Smooth muscle cell of the brain vasculature (primary cell): ENCODE results near the gene ICOS.
"Not testable (repeated sequence)": the region's sequence is repeated elsewhere in the genome, so short reads cannot be mapped to it uniquely, and the experiment has no call there.

Experiments used
- DNase-seq: peaks from one replicate; pipeline ENCODE4 v3.0.0-alpha.2; 2012; ENCODE audit warnings: low read depth, low spot score

ICOS gene

GRCh38 chr2:203918264-203918663, 18.3 kb upstream of the ICOS start:
- DNase-seq: no peak

GRCh38 chr2:203918839-203919238, 17.7 kb upstream of the ICOS start:
- DNase-seq: no peak

- no peak for DNase-seq
Observed at GRCh38 chr2:203925512-203926158, 10.9 kb upstream of the ICOS start.

GRCh38 chr2:203928849-203929248, 7.7 kb upstream of the ICOS start:
- no peak for DNase-seq

- DNase-seq: not testable (repeated sequence)
Observed at GRCh38 chr2:203931262-203931661, 5.3 kb upstream of the ICOS start.

GRCh38 chr2:203934041-203934492, 2.5 kb upstream of the ICOS start:
- DNase-seq: no peak

GRCh38 chr2:203934711-203935438, 1.7 kb upstream of the ICOS start:
- DNase-seq: no peak

GRCh38 chr2:203935568-203935967, 995 bp upstream of the ICOS start:
- no peak for DNase-seq

- no peak for DNase-seq
Observed at GRCh38 chr2:203936949-203937348, 386 bp downstream of the ICOS start.

- DNase-seq: no peak
Observed at GRCh38 chr2:203937788-203938187, 1.2 kb downstream of the ICOS start.

GRCh38 chr2:203940039-203940438, 3.5 kb downstream of the ICOS start:
- DNase-seq: no peak

- not testable (repeated sequence) for DNase-seq
Observed at GRCh38 chr2:203943493-203944382, 7.2 kb downstream of the ICOS start.

GRCh38 chr2:203948733-203949132, 12.2 kb downstream of the ICOS start:
- DNase-seq: no peak

GRCh38 chr2:203949228-203949627, 12.7 kb downstream of the ICOS start:
- DNase-seq: no peak

- DNase-seq: no peak
Observed at GRCh38 chr2:203951366-203951902, 14.9 kb downstream of the ICOS start.

- no peak for DNase-seq
Observed at GRCh38 chr2:203959265-203959664, 22.7 kb downstream of the ICOS start.

- no peak for DNase-seq
Observed at GRCh38 chr2:203959672-203960071, 23.1 kb downstream of the ICOS start.

GRCh38 chr2:203960811-203961210, 24.2 kb downstream of the ICOS start:
- no peak for DNase-seq

GRCh38 chr2:203965190-203965589, 28.6 kb downstream of the ICOS start:
- not testable (repeated sequence) for DNase-seq

GRCh38 chr2:203971251-203971650, 34.7 kb downstream of the ICOS start:
- no peak for DNase-seq

GRCh38 chr2:203972066-203972465, 35.5 kb downstream of the ICOS start:
- DNase-seq: no peak

- no peak for DNase-seq
Observed at GRCh38 chr2:203973000-203973399, 36.4 kb downstream of the ICOS start.
